Pancreas (tissue), 10 donors: ENCODE results near the gene SPATA18. TPM values are rescaled to one million over a fixed set of nuclear protein-coding genes. Genes with fewer than 3 reads are reported as not detected.

Source experiments
- ATAC-seq, 4 donors: fragments of 200-7000 bp; cut with Tn5 transposase; one replicate each; pipeline versions ENCODE4 v1.8.0 to v1.9.1; 2020; ENCODE audit warnings: mild to moderate bottlenecking in 4 of 4, moderate library complexity in 4 of 4
- DNase-seq, 6 donors: peaks; one replicate each; pipeline ENCODE4 v3.0.0-alpha.2; 2020
- FAIRE-seq: peaks from 2 replicates; lab custom pipeline; 2012; peaks lifted over from hg19 to GRCh38; lab: Jason Lieb, UNC
- H3K27ac ChIP-seq, 4 donors: fragments of 200-600 bp; sonication (generic); 1 replicate in 3 of 4; 2 replicates in 1 of 4; pipeline versions ENCODE4 v1.5.0 to v1.8.0; 2020
- H3K27me3 ChIP-seq, 4 donors: fragments of 200-600 bp; one replicate each; pipeline ENCODE4 v1.8.0; 2021
- H3K36me3 ChIP-seq, 3 donors: fragments of 200-600 bp; sonication (generic) in 1 of 3; one replicate each; pipeline versions ENCODE4 v1.5.0 to v1.8.0; 2020 to 2021
- H3K4me1 ChIP-seq, 3 donors: fragments of 200-600 bp; one replicate each; pipeline ENCODE4 v1.8.0; 2021
- H3K4me3 ChIP-seq, 4 donors: fragments of 200-600 bp; sonication (generic) in 2 of 4; one replicate each; pipeline versions ENCODE4 v1.5.0 to v1.8.0; 2020 to 2021
- H3K9me3 ChIP-seq, 4 donors: fragments of 200-600 bp; one replicate each; pipeline ENCODE4 v1.8.0; 2021
- CTCF ChIP-seq, 4 donors: fragments of 200-600 bp; sonication (generic) in 3 of 4; IDR thresholded peaks; one replicate each; pipeline versions ENCODE4 v1.5.0 to v1.8.0; 2021; ENCODE audit warnings: antibody characterized with exemption in 4 of 4
- WGBS, 2 donors: extraction: QIAGEN DNeasy Blood & Tissue Kit; methylation state at CpG; one replicate each; pipeline ENCODE4 v1.1.7; 2013; 5-methylcytosine and 5-hydroxymethylcytosine counted together
- intact Hi-C, 3 donors: fragments of 100-400 bp; cut with DNase I; formaldehyde crosslinking; loops; one replicate each; pipeline versions ENCODE4 v1.11.1 to v1.14.2; 2022
- polyA plus RNA-seq, 2 donors: library from polyadenylated mRNA; stranded (reverse); fragments of 200-250 nt; gene quantifications; one replicate each; pipeline ENCODE4 v1.2.3, GENCODE V29; 2013
- total RNA-seq, 6 donors: library from RNA; stranded (reverse); fragmentation: NEBNext Ultra II Directional in 4 of 6; extraction: Animal tissue kit (Norgen Biotek cat#: 25700) in 4 of 6; gene quantifications; one replicate each; pipeline versions ENCODE4 v1.2.1 to v1.2.4, GENCODE V29; 2021 to 2023
- donor health status: healthy with polysubstance abuse.
- donor health status: DM: no; HTN: no; CAD: no; lungs with moderate emphysema.
- donor health status: DM: no; HTN: no; CAD: no.
- donor health status: control.
- donor health status: control.
- donor health status: Bipolar disorder and iron deficiency.
- donor health status: DM: yes; HTN: yes; CAD: no.
- donor health status: DM: no; HTN: no; CAD: no.
- donor health status: DM: no; HTN: no; CAD: no.
- donor health status: DM: yes; HTN: yes; CAD: no.

SPATA18 gene
- total RNA-seq (1 to 10 TPM; 3.0 to 4.3 (median 3.6) TPM), polyA plus RNA-seq (1 to 10 TPM; 1.2 to 1.5 TPM)

- Histone ChIP-seq H3K4me3 (peak within 1 kb of the TSS; percentile 24 to 57 (median 40)), H3K27me3 (no peaks in the 10 kb centered on the region), H3K36me3 (no peaks in the 10 kb centered on the region), H3K27ac (peak within 1 kb of the TSS; percentile 26 to 48 (median 46)), H3K9me3 (no peaks in the 10 kb centered on the region), H3K4me1 (no peaks in the 10 kb centered on the region)
- WGBS, 2 donors: 2% methylated on average over 42 to 44 of the region's 44 CpGs
- FAIRE-seq (no peak), DNase-seq (peak in 5 of 6 donors; percentile 18 to 64 (median 41)), ATAC-seq (peak; percentile 76 to 81 (median 80))
- no peak for TF ChIP-seq CTCF (IDR thresholded peaks at IDR 0.05)
- intact Hi-C loops: no loop called here
Observed at GRCh38 chr4:52051213-52051614, at the start of gene SPATA18. TSS of gene SPATA18 (plus strand) at chr4:52051304. CDS start at chr4:52051705, 401 bp downstream.

GRCh38 chr4:52001616-52002015 is 49.5 kb upstream of the SPATA18 start:
- intact Hi-C loops: no loop called here
- Histone ChIP-seq H3K36me3 (no peaks in the 10 kb centered on the region), H3K4me3 (no peak overlapping the region), H3K9me3 (no peaks in the 10 kb centered on the region), H3K27me3 (peaks cover 0 to 3% (median 0%) of the 10 kb centered on the region in 4 donors), H3K27ac (no peak overlapping the region), H3K4me1 (peaks cover 0 to 9% (median 8%) of the 10 kb centered on the region in 3 donors)
- ATAC-seq (no peak), FAIRE-seq (no peak), DNase-seq (no peak)
- 78 to 79% methylated on average over 2 of the region's 2 CpGs for WGBS, 2 donors
- no peak for TF ChIP-seq CTCF (IDR thresholded peaks at IDR 0.05)

- Histone ChIP-seq H3K4me1 (no peaks in the 10 kb centered on the region), H3K27ac (no peak overlapping the region), H3K9me3 (no peaks in the 10 kb centered on the region), H3K4me3 (no peak overlapping the region), H3K27me3 (no peaks in the 10 kb centered on the region), H3K36me3 (no peaks in the 10 kb centered on the region)
- TF ChIP-seq CTCF (IDR thresholded peaks at IDR 0.05): no peak
- DNase-seq (no peak), ATAC-seq (no peak), FAIRE-seq (no peak)
- intact Hi-C loops: no loop called here
Observed at GRCh38 chr4:52004414-52004813, 46.7 kb upstream of the SPATA18 start.

GRCh38 chr4:52005604-52006273 is 45.4 kb upstream of the SPATA18 start:
- Histone ChIP-seq H3K4me1 (no peaks in the 10 kb centered on the region), H3K27ac (no peak overlapping the region), H3K9me3 (no peaks in the 10 kb centered on the region), H3K4me3 (no peak overlapping the region), H3K36me3 (no peaks in the 10 kb centered on the region), H3K27me3 (no peaks in the 10 kb centered on the region)
- 91 to 94% methylated on average over 1 of the region's 2 CpGs for WGBS, 2 donors
- FAIRE-seq: no peak
- no peak for TF ChIP-seq CTCF (IDR thresholded peaks at IDR 0.05)
- ATAC-seq: no peak
- DNase-seq: no peak
- intact Hi-C loops: no loop called here

GRCh38 chr4:52006887-52007286 is 44.2 kb upstream of the SPATA18 start:
- intact Hi-C loops: no loop called here
- H3K27ac ChIP-seq: no peak overlapping the region
- no peaks in the 10 kb centered on the region for H3K9me3 ChIP-seq

More at GRCh38 chr4:52006887-52007286, 44.2 kb upstream of the SPATA18 start:
- FAIRE-seq (no peak), ATAC-seq (no peak), DNase-seq (no peak)
- Histone ChIP-seq H3K4me1 (no peaks in the 10 kb centered on the region), H3K27me3 (no peaks in the 10 kb centered on the region), H3K36me3 (no peaks in the 10 kb centered on the region), H3K4me3 (no peak overlapping the region)
- no peak for TF ChIP-seq CTCF (IDR thresholded peaks at IDR 0.05)
- WGBS, 2 donors: 93 to 94% methylated on average over 4 of the region's 4 CpGs
